Heart right ventricle (tissue), 16 donors: ENCODE results near the gene TDG. TPM values are rescaled to one million over a fixed set of nuclear protein-coding genes. Genes with fewer than 3 reads are reported as not detected.
A peak's percentile ranks its signal among the peaks of the same experiment; 100 is the strongest.
"Not testable (repeated sequence)": the region's sequence is repeated elsewhere in the genome, so short reads cannot be mapped to it uniquely, and the experiment has no call there.

Source experiments
- ATAC-seq, 8 donors: fragments of 200-7000 bp; cut with Tn5 transposase; one replicate each; pipeline ENCODE4 v1.9.1; 2020; ENCODE audit warnings: mild to moderate bottlenecking in 8 of 8, moderate library complexity in 8 of 8, moderate number of reproducible peaks in 1 of 8
- DNase-seq, 2 donors: peaks; one replicate each; pipeline ENCODE4 v3.0.0-alpha.2; 2020
- H3K27ac ChIP-seq, 10 donors: fragments of 200-600 bp; sonication (generic) in 2 of 10; one replicate each; pipeline versions ENCODE4 v1.5.0 to v1.8.0; 2020 to 2022; ENCODE audit warnings: mild to moderate bottlenecking in 3 of 10
- H3K27me3 ChIP-seq, 7 donors: fragments of 200-600 bp; one replicate each; pipeline ENCODE4 v1.8.0; 2021 to 2022; ENCODE audit warnings: mild to moderate bottlenecking in 2 of 7
- H3K36me3 ChIP-seq, 9 donors: fragments of 200-600 bp; sonication (generic) in 1 of 9; one replicate each; pipeline versions ENCODE4 v1.5.0 to v1.8.0; 2020 to 2022; ENCODE audit warnings: mild to moderate bottlenecking in 2 of 9
- H3K4me1 ChIP-seq, 9 donors: fragments of 200-600 bp; sonication (generic) in 1 of 9; one replicate each; pipeline versions ENCODE4 v1.5.0 to v1.8.0; 2020 to 2022; ENCODE audit warnings: mild to moderate bottlenecking in 4 of 9
- H3K4me3 ChIP-seq, 10 donors: fragments of 200-600 bp; sonication (generic) in 2 of 10; one replicate each; pipeline versions ENCODE4 v1.5.0 to v1.8.0; 2020 to 2022; ENCODE audit warnings: mild to moderate bottlenecking in 7 of 10, moderate library complexity in 2 of 10
- H3K9me3 ChIP-seq, 11 donors: fragments of 200-600 bp in 10 of 11; sonication (generic) in 2 of 11; one replicate each; pipeline versions ENCODE4 v1.5.0 to v1.8.0; 2013 to 2022; ENCODE audit warnings: mild to moderate bottlenecking in 2 of 11, control low read depth in 1 of 11, moderate library complexity in 1 of 11
- whole genome bisulfite sequencing, 2 donors: extraction: QIAGEN DNeasy Blood & Tissue Kit; methylation state at CpG; one replicate each; pipeline ENCODE4 v1.1.7; 2013; ENCODE audit warnings: inconsistent platforms in 1 of 2; 5-methylcytosine and 5-hydroxymethylcytosine counted together
- intact Hi-C, 10 donors: fragments of 100-400 bp; cut with DNase I; formaldehyde crosslinking; loops; one replicate each; pipeline versions ENCODE4 v1.11.1 to v1.14.2; 2022
- polyA plus RNA-seq, 2 donors: library from polyadenylated mRNA; stranded (reverse); fragments of 200-250 nt; gene quantifications; one replicate each; pipeline ENCODE4 v1.2.3, GENCODE V29; 2013
- total RNA-seq, 10 donors: library from RNA; stranded (reverse); fragmentation: NEBNext Ultra II Directional in 3 of 10; extraction: Animal tissue kit (Norgen Biotek cat#: 25700) in 3 of 10; gene quantifications; one replicate each; pipeline versions ENCODE4 v1.2.1 to v1.2.4, GENCODE V29; 2021 to 2023
- TF ChIP-seq, protein P1 (sequence below), 9 donors: fragments of 200-600 bp; sonication (generic) in 2 of 9; IDR thresholded peaks; one replicate each; pipeline versions ENCODE4 v1.5.0 to v1.8.0; 2021 to 2022; ENCODE audit warnings: antibody characterized with exemption in 9 of 9, mild to moderate bottlenecking in 5 of 9, moderate library complexity in 1 of 9
- donor health status: Arrhythmogenic right ventricular cardiomyopathy.
- donor health status: ischemic (EF 13 %, LVEDD 7.1; RV severe dilation, severe dysfunction).
- donor health status: healthy with polysubstance abuse.
- donor health status: DM: no; HTN: yes; CAD: no.
- donor health status: DM: no; HTN: no; CAD: no.
- donor health status: ischemic (EF 25% LVEDD 6.9; RV normal size, moderate dysfunction).
- donor health status: ischemic (EF 25% LVEDD 5.7; RV mildly dilated, moderate dysfunction).
- donor health status: healthy.
- donor health status: DM: yes; HTN: yes; CAD: no.
- donor health status: Ischemic cardiomyopathy.
- donor health status: ischemic (EF 35%, LVEDD 5.7; RV mildly dilated, moderate dysfunction).
- donor health status: nonischemic (EF 11% LVEDD 7.7; RV severe dilation, severe dysfunction).
- donor health status: DM: yes; HTN: yes; CAD: no.
- donor health status: PGD.
- donor health status: ischemic (EF 29% LVEDD 5.4; RV normal size, mild dysfunction).
- donor health status: nonischemic (EF 23%, LVEDD 6.1; RV moderate dilation, normal function).

Gene TDG
- total and polyA plus RNA-seq, 12 donors: 8.7 to 17.4 (median 11.7) TPM

- H3K27ac ChIP-seq: no peak overlapping the region
- TF ChIP-seq, protein P1, sequence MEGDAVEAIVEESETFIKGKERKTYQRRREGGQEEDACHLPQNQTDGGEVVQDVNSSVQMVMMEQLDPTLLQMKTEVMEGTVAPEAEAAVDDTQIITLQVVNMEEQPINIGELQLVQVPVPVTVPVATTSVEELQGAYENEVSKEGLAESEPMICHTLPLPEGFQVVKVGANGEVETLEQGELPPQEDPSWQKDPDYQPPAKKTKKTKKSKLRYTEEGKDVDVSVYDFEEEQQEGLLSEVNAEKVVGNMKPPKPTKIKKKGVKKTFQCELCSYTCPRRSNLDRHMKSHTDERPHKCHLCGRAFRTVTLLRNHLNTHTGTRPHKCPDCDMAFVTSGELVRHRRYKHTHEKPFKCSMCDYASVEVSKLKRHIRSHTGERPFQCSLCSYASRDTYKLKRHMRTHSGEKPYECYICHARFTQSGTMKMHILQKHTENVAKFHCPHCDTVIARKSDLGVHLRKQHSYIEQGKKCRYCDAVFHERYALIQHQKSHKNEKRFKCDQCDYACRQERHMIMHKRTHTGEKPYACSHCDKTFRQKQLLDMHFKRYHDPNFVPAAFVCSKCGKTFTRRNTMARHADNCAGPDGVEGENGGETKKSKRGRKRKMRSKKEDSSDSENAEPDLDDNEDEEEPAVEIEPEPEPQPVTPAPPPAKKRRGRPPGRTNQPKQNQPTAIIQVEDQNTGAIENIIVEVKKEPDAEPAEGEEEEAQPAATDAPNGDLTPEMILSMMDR (IDR thresholded peaks at IDR 0.05): no peak
- H3K4me3 ChIP-seq: no peak overlapping the region
- DNase-seq (no peak), ATAC-seq (no peak)
- intact Hi-C loops: no loop called here
- H3K4me1 ChIP-seq: peaks cover 0 to 18% (median 0%) of the 10 kb centered on the region in 9 donors
- no peaks in the 10 kb centered on the region for H3K36me3 ChIP-seq
- H3K27me3 ChIP-seq: no peaks in the 10 kb centered on the region
- H3K9me3 ChIP-seq: peaks cover 0 to 14% (median 0%) of the 10 kb centered on the region in 11 donors
- 96% methylated on average over 2 of the region's 2 CpGs for WGBS, 2 donors
These were observed 60.1 kb downstream of the TDG start for GRCh38 chr12:104025771-104026170.

DNA sequence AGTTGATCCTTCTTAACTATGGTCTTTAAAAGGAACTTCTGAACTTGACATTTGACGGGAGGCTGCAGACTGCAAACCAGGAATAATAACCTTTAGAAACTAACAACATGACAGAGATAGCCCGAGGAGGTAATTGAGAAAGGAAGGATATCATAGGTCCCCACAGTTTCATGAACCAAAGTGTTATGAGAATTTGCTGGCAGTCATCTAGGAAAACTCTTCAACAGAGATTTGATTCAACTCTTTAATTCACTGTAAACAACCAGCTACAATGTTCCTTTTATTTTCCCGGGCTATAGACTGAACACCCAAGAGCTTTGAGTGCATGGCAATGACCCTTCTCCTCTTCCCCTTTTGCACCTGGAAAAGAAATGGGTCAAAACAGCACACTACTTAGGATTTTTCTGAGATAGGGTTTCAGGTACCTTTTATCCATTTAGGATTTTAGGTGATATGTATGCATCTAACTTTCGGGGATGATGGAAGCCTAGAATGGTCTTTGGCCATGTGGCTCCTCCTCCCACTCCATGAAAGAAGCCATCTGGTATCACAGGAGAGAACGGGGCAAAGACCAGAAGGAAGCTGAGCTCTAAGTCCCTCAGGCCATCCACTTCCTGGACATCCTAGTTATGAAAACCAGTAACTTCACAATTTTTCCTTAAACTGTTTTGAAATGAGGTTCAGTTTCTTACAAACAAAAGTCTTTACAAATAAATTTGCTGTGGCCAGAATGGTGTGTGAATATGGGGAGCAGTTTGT lies 61.3 kb downstream of the TDG start:
- ATAC-seq (peak in 6 of 8 donors; percentile 46 to 85 (median 60)), DNase-seq (no peak)
- Histone ChIP-seq H3K4me3 (no peak overlapping the region), H3K27ac (peak overlapping the region in 1 of 10 donors; percentile 23), H3K27me3 (no peaks in the 10 kb centered on the region), H3K9me3 (peaks cover 0 to 14% (median 0%) of the 10 kb centered on the region in 11 donors), H3K4me1 (peaks cover 0 to 18% (median 0%) of the 10 kb centered on the region in 9 donors), H3K36me3 (no peaks in the 10 kb centered on the region)
- TF ChIP-seq, protein P1 (IDR thresholded peaks at IDR 0.05): no peak
- intact Hi-C loops: no loop called here
- WGBS, 2 donors: 39 to 41% methylated on average over 5 of the region's 5 CpGs

- H3K4me3 ChIP-seq, H3K36me3 ChIP-seq, H3K9me3 ChIP-seq, H3K27me3 ChIP-seq, DNase-seq, intact Hi-C loops, H3K27ac ChIP-seq: not testable (repeated sequence)
- peak in 3 of 8 donors; percentile 33 to 57 (median 48) for ATAC-seq
- H3K4me1 ChIP-seq: peaks cover 0 to 18% (median 0%) of the 10 kb centered on the region in 9 donors
- WGBS, 2 donors: 92 to 94% methylated on average over 8 to 9 of the region's 27 CpGs
These were observed 64.9 kb downstream of the TDG start for GRCh38 chr12:104030596-104030995.

DNA sequence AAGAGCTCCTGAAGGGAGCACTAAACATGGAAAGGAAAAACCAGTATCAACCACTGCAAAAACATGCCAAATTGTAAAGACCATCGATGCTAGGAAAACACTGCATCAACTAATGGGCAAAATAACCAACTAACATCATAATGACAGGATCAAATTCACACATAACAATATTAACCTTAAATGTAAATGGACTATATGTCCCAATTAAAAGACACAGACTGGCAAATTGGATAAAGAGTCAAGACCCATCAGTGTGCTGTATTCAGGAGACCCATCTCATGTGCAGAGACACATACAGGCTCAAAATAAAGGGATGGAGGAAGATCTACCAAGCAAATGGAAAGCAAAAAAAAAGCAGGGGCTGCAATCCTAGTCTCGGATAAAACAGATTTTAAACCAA lies 70.5 kb downstream of the TDG start:
- H3K4me1 ChIP-seq, H3K9me3 ChIP-seq, intact Hi-C loops, H3K4me3 ChIP-seq, H3K36me3 ChIP-seq, ATAC-seq, DNase-seq, H3K27ac ChIP-seq, H3K27me3 ChIP-seq: not testable (repeated sequence)
- WGBS, 2 donors: 85 to 91% methylated on average over 2 of the region's 2 CpGs

Other genes starting within 250 kb of the TDG start
- gene NT5DC3, start 124.6 kb upstream of the TDG start, total RNA-seq: 1 to 10 TPM; 2.5 to 4.9 (median 3.8) TPM
- 1 to 10 TPM; 1.0 to 2.3 TPM for gene NT5DC3, start 124.6 kb upstream of the TDG start, polyA plus RNA-seq
- gene HSP90B1, start 35.5 kb upstream of the TDG start, total RNA-seq: 100 to 1,000 TPM; 235 to 487 (median 297) TPM
- gene HSP90B1, start 35.5 kb upstream of the TDG start, polyA plus RNA-seq: 1,000 to 10,000 TPM in 1 of 2 donors, 100 to 1,000 TPM in 1; 203 to 1,021 TPM
- 10 to 100 TPM in 2 of 10 donors, 1 to 10 TPM in 8; 3.5 to 16.0 (median 7.8) TPM for gene GLT8D2, start 84.3 kb downstream of the TDG start, total RNA-seq
- 10 to 100 TPM in 1 of 2 donors, 1 to 10 TPM in 1; 3.8 to 10.2 TPM for gene GLT8D2, start 84.3 kb downstream of the TDG start, polyA plus RNA-seq
- gene HCFC2, start 98.7 kb downstream of the TDG start, total RNA-seq: 10 to 100 TPM in 9 of 10 donors, 1 to 10 TPM in 1; 8.6 to 13.6 (median 11.3) TPM
- 10 to 100 TPM in 1 of 2 donors, 1 to 10 TPM in 1; 5.1 to 10.2 TPM for gene HCFC2, start 98.7 kb downstream of the TDG start, polyA plus RNA-seq
- 10 to 100 TPM; 16.1 to 53.9 (median 23.6) TPM for gene NFYB, start 172.3 kb downstream of the TDG start, total RNA-seq
- 10 to 100 TPM; 24.4 to 34.1 TPM for gene NFYB, start 172.3 kb downstream of the TDG start, polyA plus RNA-seq
- gene TXNRD1, start 249.9 kb downstream of the TDG start, total RNA-seq: 100 to 1,000 TPM in 2 of 10 donors, 10 to 100 TPM in 8; 57.7 to 113 (median 86.9) TPM
- gene TXNRD1, start 249.9 kb downstream of the TDG start, polyA plus RNA-seq: 10 to 100 TPM; 20.6 to 60.2 TPM